ENCODE data around the gene UBR2. TPM values are rescaled to one million over a fixed set of nuclear protein-coding genes. Genes with fewer than 3 reads are reported as not detected.

The UBR2 gene
- total RNA-seq, result 29.7 and 30.0 TPM in 2 replicates

DNA sequence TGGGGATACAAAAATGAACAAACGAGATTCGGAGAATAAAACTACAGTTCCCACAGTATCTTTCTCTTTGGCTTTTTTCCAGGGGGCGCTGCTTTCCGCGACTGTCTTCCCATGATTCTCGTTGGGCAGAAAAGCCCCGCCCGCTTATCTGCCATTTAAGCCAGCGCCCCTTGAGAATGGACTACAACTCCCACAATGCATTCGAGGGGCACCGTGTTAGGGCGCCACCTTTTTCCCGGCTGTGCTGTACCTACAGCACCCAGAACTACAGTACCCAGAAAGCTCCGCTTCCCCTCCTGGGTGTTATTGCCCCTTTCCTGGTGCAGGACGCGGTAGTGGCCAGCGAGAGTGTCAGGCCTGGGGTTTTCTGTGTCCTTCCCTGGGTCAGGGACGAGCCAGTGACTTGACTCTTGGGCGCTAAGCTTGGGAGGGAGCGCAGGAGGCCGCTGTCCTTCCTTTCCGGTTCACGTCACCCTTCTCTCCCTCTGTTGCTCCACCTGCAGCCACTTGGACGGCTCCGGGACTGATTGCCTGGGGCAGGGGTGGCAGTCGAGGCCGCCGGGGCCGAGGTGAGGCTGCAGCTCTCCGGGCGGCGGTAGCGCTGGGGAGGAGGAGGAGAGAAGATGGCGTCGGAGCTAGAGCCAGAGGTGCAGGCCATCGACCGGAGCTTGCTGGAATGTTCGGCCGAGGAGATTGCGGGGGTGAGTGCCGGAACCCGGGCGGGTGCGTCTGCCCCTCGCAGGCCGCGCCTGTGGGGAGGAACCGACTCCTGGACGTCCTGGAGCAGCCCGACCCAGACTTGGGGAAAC lies at the start of gene UBR2:
TSS of gene UBR2 (plus strand) at position 333 of the 809 bp plus-strand sequence. CDS start at position 624, 291 bp downstream.
- intact Hi-C loops (cut with micrococcal nuclease), result loop anchor here (1.0 to 10.0 kb wide), 9 partner anchors 111 to 777 kb away; partner anchors contain the start of genes CNPY3, CUL7, KLC4 and MRPL2

DNA sequence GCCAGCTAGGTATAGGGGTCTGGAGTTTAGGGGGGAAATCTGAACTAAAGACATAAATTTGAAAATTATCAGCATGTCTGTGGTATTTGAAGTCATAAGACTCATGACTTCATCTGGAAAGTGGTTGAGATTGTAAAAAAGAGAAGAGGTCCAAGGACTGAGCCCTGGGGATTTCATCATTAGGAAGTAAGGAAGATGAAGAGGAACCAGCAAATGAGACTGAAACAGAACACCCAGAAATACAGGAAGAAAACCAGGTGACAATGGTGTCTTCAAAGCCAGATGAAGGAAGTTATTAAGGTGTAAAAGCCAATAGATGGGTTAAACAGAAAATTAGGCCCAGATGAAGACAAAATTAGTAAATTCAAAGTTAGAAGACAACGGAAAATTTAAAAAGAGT lies 49.1 kb upstream of the UBR2 start:
- intact Hi-C loops (cut with micrococcal nuclease), result no loop called here

GRCh38 chr6:42519779-42520178 lies 44.0 kb upstream of the UBR2 start:
- intact Hi-C loops (cut with micrococcal nuclease), result no loop called here

DNA sequence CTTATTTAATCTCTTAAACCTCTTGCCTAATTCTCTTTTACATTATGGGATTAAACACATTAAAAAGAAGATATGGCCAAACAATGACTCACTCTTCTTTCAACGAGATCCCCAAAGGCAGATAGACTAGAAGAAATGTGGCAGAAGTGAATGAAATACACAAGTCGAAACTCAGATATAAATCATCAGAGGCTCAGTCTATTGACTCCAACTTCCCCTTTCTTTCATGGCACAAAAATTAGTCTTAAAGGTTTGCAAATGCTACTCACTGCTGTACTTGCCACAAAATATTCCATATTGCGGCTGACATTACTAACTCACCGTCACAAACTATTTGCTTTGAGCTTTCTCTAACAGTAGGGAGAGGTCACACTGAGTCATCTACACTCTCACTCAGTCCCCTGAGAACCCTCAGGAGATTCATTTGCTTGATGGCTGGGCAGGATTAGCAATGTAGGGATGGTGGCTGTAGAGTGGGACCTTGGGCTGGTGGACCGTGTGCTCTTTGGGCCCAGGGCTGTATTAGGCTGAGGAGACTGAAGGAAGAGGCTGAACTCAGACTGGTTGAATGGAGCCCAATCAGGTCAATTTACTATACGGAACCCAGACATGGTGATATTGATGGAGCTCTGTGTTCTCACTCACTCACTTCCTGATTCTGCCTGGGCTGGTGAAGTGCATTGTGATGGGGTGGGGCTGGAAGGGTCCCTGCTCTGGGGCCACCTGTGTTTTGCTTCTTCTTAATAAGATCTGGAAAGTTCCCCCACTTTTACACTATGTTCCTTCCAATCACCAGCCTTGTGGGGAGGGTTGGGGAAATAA lies 42.8 kb upstream of the UBR2 start:
- intact Hi-C loops (cut with micrococcal nuclease), result no loop called here

- intact Hi-C loops (cut with micrococcal nuclease), result no loop called here
Observed at GRCh38 chr6:42522036-42522435, 41.8 kb upstream of the UBR2 start.

GRCh38 chr6:42522942-42523814 lies 40.7 kb upstream of the UBR2 start:
- intact Hi-C loops (cut with micrococcal nuclease), result no loop called here

GRCh38 chr6:42525206-42525605 lies 38.6 kb upstream of the UBR2 start:
- intact Hi-C loops (cut with micrococcal nuclease), result no loop called here

GRCh38 chr6:42526616-42527015 lies 37.2 kb upstream of the UBR2 start:
- intact Hi-C loops (cut with micrococcal nuclease), result no loop called here

DNA sequence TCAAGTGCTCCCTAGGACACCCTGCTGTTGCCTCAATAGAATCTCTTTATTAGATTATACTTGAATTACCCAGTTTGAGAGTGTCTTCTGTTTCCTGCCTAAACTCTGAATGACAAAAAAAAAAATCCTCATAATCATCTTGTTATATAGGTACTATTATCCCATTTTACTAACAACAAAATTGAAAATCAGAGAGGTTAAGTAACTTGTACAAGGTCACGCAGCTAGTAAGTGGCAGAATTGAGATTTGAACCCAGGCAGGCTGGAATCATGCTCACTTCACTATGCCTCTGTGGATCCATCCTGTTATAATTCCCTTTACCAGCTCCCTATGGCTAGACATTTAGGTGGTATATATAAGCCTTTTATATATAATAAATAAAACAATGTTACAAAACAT lies 36.6 kb upstream of the UBR2 start:
- intact Hi-C loops (cut with micrococcal nuclease), result no loop called here

- intact Hi-C loops (cut with micrococcal nuclease), result no loop called here
Observed at GRCh38 chr6:42530296-42530695, 33.5 kb upstream of the UBR2 start.

DNA sequence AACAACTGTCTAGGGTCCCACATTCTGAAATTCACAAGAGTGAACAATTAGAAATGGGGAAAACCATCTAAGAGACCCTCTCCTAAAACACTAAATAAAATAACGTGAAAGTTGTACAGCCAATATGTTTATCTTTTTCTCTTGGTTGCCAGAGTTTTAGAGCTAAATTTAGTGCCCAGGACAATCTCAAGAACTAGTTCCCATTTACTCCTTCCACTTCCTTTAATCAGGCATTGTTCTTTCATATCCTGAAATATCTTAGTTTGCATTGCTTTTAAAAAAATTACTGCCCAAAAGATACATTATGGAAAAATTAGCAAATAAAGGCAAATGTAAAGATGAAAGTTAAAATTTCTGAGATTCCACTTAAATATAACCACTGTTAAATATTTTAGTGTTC lies 33.1 kb upstream of the UBR2 start:
- intact Hi-C loops (cut with micrococcal nuclease), result no loop called here

DNA sequence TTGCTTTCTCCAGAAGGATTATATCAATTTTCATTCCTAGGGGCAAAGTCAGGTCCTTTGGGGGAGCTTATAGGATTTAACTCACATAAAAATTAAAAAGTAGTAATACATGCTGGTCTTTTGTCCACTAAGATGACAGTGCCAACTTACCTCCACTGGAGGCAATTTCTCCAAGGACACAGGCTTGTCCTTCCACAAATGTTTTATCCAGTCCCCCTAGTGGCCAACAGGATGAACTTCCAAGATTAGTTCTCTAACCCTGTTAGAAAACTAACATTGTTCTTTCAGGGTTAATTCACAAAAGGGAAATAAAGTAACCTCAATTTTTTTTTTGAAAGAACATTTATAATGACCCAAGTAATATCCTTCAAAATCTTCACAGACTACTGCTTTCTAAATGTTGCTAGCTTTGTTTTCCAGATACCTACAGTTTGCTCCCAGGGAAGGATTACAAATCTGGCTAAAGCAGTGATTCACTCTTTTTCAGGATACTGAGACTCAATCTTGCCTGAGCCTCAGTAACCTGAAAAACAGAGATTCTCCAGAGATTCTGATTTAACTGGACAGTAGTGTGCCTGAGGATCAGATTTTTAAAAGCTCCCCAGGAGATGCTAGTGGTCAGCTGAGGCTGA lies 31.7 kb upstream of the UBR2 start:
- intact Hi-C loops (cut with micrococcal nuclease), result no loop called here

DNA sequence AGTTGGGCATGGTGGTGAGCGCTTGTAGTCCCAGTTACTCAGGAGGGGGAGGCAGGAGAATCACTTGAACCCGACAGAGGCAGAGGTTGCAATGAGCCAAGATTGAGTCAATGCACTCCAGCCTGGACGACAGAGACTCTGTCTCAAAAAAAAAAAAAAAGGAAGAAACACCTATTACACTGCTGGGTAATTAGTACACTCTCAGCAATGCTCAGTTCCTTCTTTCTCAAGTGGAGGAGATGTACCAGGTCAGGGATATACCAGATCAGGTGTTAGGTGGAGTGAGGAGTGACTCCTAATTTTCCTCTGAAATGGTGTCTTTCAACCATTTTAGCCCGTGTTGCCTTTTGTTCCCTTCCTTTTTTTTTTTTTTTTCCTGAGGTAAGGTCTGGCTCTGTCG lies 30.0 kb upstream of the UBR2 start:
- intact Hi-C loops (cut with micrococcal nuclease), result no loop called here

DNA sequence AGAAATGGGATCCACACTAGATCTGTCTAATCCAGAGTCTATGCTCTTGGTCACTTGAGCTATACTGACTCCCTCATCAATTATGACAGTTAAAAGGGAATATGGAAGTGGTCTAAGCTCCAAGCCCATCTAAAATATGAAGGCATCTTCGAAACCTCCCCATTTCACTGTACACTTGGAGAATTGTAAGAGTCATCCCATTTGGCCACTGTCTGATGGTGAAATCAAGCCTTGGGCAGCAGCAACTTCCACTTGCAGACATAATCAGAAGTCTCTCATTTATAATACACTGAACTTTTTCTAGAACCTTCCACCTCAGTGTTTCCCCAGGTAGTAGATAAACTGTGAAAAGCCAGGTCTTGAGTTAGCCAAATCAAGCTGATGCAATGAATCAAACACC lies 26.3 kb upstream of the UBR2 start:
- intact Hi-C loops (cut with micrococcal nuclease), result no loop called here

GRCh38 chr6:42539135-42539534 lies 24.7 kb upstream of the UBR2 start:
- intact Hi-C loops (cut with micrococcal nuclease), result no loop called here

DNA sequence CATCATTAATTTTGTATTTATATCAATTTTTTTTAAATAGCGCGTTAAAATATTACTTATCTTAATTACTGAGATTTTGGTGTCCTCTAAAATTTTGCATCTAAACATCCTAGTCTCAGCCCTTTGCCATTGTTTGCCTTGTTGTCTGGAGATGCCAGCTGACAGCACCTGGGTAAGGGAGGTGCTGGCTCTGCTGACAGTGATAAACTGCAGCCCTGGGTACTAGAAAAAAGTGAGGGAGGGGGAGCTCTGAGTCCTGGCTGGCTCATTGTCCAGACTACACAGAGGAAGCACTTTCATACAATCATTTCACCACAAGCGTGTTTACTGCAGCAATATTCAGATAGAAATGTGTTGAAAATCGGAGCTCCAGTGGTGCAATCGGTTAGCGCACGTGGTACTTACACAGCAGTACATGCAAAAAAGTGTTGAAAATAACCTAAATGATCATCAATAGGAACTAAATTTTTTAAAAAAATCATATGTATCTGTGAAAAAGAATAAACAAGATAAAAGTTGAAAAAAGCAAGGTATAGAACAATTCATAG lies 18.5 kb upstream of the UBR2 start:
- intact Hi-C loops (cut with micrococcal nuclease), result no loop called here

- intact Hi-C loops (cut with micrococcal nuclease), result loop anchor here (1.0 to 2.0 kb wide), 3 partner anchors 238 to 330 kb away; partner anchors contain the start of gene MRPS10
Observed at GRCh38 chr6:42547407-42548329, 16.2 kb upstream of the UBR2 start.

DNA sequence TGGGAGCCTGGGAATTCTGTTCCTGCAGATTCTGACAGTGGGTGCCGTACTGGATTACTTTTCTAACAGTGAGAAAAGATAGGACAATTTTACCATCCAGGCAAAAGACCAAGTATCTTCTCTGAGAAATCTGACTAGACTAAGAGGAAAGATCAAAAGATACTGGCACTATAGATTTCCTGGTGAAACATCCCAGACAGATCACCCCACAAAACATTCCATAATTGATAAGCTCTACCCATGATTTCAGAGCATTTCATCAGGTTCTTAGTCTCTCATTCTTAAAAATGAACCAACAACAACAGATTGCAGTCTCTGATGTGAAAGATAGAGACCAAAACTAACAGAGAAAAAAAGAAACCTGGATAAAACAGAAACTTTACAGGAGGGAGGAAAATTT lies 13.6 kb upstream of the UBR2 start:
- intact Hi-C loops (cut with micrococcal nuclease), result no loop called here

- intact Hi-C loops (cut with micrococcal nuclease), result no loop called here
Observed at GRCh38 chr6:42551217-42551616, 12.6 kb upstream of the UBR2 start.

DNA sequence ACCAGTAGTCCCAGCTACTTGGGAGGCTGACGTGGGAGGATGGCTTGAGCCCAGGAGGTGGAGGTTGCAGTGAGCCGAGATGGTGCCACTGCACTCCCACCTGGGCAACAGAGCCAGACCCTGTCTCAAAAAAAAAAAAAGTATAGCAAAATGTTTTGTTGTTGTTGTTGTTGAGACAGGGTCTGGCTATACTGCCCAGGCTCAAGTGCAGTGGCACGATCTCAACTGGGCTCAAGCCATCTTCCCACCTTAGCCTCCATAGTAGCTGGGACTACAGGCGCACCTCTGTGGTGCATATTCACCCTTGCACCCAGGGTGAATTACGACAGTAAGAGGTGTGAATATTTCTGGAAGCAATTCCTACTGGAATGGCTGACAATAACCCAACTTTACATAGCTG lies 11.4 kb upstream of the UBR2 start:
- intact Hi-C loops (cut with micrococcal nuclease), result no loop called here
